Ovary (tissue), 9 donors: ENCODE data around the gene F9. TPM values are rescaled to one million over a fixed set of nuclear protein-coding genes. Genes with fewer than 3 reads are reported as not detected.

Experiments
- DNase-seq, 5 donors: peaks; one replicate each; pipeline ENCODE4 v3.0.0-alpha.2; 2019 to 2020
- H3K27ac ChIP-seq, 2 donors: fragments of 200-600 bp; one replicate each; pipeline versions ENCODE4 v1.5.1 to v1.8.0; 2019 to 2022
- H3K27me3 ChIP-seq: fragments of 200-600 bp; one replicate; pipeline ENCODE4 v1.8.0; 2022
- H3K36me3 ChIP-seq: fragments of 200-600 bp; sonication (generic); one replicate; pipeline ENCODE4 v1.5.1; 2019
- H3K4me1 ChIP-seq: one replicate; pipeline ENCODE4 v1.8.1; 2013; ENCODE audit warnings: mild to moderate bottlenecking, moderate library complexity; ENCODE audit not compliant: insufficient read depth
- H3K4me3 ChIP-seq: fragments of 200-600 bp; sonication (generic); one replicate; pipeline ENCODE4 v1.5.1; 2017
- H3K9me3 ChIP-seq, 2 donors: fragments of 200-600 bp in 1 of 2; sonication (generic) in 1 of 2; one replicate each; pipeline versions ENCODE4 v1.5.1 to v1.8.1; 2013 to 2019; ENCODE audit warnings: mild to moderate bottlenecking in 1 of 2, moderate library complexity in 1 of 2
- EP300 ChIP-seq: sonication (generic); formaldehyde crosslinking; IDR thresholded peaks from one replicate; pipeline ENCODE4 v1.6.1; 2017; ENCODE audit warnings: antibody characterized with exemption
- POLR2A ChIP-seq: fragments of 450-650 bp; IDR thresholded peaks from one replicate; pipeline ENCODE4 v1.6.1; 2017; ENCODE audit warnings: antibody characterized with exemption, mild to moderate bottlenecking, moderate library complexity
- WGBS, 3 donors: extraction: QIAGEN DNeasy Blood & Tissue Kit in 1 of 3; methylation state at CpG; one replicate each; pipeline versions ENCODE4 v1.1.5 to v1.1.7; 2013 to 2017; 5-methylcytosine and 5-hydroxymethylcytosine counted together
- intact Hi-C, 4 donors: fragments of 100-400 bp; cut with DNase I; formaldehyde crosslinking; loops; one replicate each; pipeline versions ENCODE4 v1.11.0 to v1.15.1; 2022 to 2023
- polyA plus RNA-seq, 2 donors: library from polyadenylated mRNA; stranded (reverse); fragments of 200-250 nt in 1 of 2; fragments of 350-450 nt in 1 of 2; fragmentation: Illumina TruSeq in 1 of 2; extraction: RNeasy Lipid Tissue Mini Kit (QIAGEN cat#74804) in 1 of 2; gene quantifications; one replicate each; pipeline ENCODE4 v1.2.3, GENCODE V29; 2013 to 2014
- total RNA-seq, 7 donors: library from RNA; depleted of rRNA in 2 of 7; stranded (reverse); fragments of >200 nt in 2 of 7; fragmentation: NEBNext Ultra II Directional in 3 of 7; extraction: Animal tissue kit (Norgen Biotek cat#: 25700) in 3 of 7; gene quantifications; one replicate each; pipeline versions ENCODE4 v1.1.0 to v1.2.4, GENCODE V29; 2016 to 2023
- TF ChIP-seq, protein P1 (sequence below), 3 donors: fragments of 450-650 bp in 2 of 3; fragments of 200-600 bp in 1 of 3; IDR thresholded peaks; one replicate each; pipeline versions ENCODE4 v1.5.1 to v1.8.0; 2016 to 2022; ENCODE audit warnings: antibody characterized with exemption in 3 of 3, mild to moderate bottlenecking in 1 of 3
- donor health status: DM: no; HTN: no; CAD: no; lungs with moderate emphysema.
- donor health status: DM: no; HTN: no; CAD: no.
- donor health status: Bipolar disorder and iron deficiency.
- donor health status: DM: yes; HTN: yes; CAD: no.
- donor health status: DM: no; HTN: no; CAD: no.
- donor health status: DM: yes; HTN: yes; CAD: no.

F9 gene
- total and polyA plus RNA-seq, 9 donors, result 0.10 to 0.20 TPM; not detected in 7

DNA sequence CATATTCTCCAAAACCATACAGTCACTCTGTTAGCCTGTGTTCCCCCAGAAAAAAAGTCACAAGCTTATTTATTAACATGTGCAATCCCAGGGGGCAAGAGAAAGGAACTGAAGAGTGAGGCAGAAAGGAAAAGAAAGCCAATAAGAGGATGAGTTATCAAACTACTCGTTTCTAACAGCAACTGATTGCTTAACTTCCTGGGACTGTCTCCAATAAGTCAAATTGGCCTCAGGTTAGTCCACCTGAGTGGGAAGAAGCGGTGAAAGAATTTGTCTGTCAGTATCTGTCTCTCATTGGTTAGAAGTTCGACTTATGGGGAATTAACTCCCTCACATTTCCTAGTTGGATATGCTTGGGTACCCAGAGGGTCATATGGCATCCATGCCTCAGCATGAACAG is 14.1 kb downstream of the F9 start:
- Histone ChIP-seq H3K27me3 (no peaks in the 10 kb centered on the region), H3K27ac (no peak overlapping the region), H3K4me1 (no peaks in the 10 kb centered on the region), H3K4me3 (no peak overlapping the region), H3K36me3 (no peaks in the 10 kb centered on the region), H3K9me3 (no peaks in the 10 kb centered on the region)
- DNase-seq, result no peak
- WGBS, 3 donors, result 53 to 66% (median 62%) methylated on average over 3 of the region's 3 CpGs
- intact Hi-C loops, result no loop called here
- TF ChIP-seq, protein P1, sequence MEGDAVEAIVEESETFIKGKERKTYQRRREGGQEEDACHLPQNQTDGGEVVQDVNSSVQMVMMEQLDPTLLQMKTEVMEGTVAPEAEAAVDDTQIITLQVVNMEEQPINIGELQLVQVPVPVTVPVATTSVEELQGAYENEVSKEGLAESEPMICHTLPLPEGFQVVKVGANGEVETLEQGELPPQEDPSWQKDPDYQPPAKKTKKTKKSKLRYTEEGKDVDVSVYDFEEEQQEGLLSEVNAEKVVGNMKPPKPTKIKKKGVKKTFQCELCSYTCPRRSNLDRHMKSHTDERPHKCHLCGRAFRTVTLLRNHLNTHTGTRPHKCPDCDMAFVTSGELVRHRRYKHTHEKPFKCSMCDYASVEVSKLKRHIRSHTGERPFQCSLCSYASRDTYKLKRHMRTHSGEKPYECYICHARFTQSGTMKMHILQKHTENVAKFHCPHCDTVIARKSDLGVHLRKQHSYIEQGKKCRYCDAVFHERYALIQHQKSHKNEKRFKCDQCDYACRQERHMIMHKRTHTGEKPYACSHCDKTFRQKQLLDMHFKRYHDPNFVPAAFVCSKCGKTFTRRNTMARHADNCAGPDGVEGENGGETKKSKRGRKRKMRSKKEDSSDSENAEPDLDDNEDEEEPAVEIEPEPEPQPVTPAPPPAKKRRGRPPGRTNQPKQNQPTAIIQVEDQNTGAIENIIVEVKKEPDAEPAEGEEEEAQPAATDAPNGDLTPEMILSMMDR (IDR thresholded peaks at IDR 0.05), result no peak
- no peak for TF ChIP-seq EP300
- no peak for TF ChIP-seq POLR2A

DNA sequence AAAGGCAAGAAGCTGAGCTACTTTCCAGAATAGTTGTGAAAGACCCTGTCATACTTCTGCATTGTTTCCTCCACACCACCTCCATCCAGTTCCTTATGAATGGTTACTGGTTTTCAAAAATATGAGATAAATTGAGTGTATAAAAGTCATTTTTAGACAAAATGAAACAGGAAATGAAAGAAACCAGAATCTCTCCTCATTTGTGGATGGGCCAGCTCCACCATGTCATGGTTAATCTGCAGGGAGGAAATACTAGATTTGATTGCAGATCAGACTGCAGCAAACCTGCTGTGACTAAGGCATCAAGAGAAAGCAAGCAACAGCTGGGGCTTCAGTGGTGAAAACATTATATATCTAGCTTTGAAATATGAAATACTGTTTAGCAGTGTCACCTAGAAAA is 23.8 kb downstream of the F9 start:
- intact Hi-C loops, result no loop called here
- TF ChIP-seq POLR2A, result no peak
- no peak for TF ChIP-seq EP300
- TF ChIP-seq, protein P1 (IDR thresholded peaks at IDR 0.05), result no peak

DNA sequence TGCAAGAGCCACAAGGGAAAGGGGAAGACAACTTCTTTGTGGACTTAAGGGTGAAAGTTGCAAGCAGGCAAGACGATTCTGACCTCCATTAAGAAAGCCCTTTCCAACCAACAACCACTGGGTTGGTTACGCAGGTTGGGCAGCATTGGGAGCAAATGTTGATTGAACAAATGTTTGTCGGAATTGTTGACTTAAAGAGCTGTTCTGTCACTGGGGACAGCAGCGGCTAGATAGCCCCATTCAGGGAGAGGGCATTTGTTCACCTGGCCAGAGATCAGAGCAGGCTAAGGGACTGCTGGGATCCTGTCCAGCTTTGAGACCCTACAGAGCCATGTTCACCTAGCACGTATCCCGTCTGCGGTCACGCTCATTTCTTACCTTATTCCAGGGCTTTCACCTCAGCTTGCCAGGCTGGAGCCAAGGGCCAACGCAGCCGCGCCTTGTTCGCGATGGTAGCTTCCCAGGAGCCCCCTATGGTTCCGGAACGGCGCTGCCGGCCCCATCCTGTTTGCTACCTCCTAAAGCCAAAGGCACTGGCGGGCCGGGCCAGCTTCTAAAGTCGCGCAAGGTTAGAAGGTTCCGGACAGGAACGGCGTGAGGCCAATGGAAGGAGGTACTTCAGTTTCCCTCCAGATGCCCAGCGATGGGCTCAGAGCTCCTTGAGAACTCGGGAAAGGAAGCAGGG is 24.6 kb downstream of the F9 start:
- no peaks in the 10 kb centered on the region for H3K36me3 ChIP-seq
- intact Hi-C loops, result no loop called here
- no peak overlapping the region for H3K27ac ChIP-seq
- peak in 1 of 5 donors; percentile 12 for DNase-seq
- H3K27me3 ChIP-seq, result no peaks in the 10 kb centered on the region
- H3K9me3 ChIP-seq, result no peaks in the 10 kb centered on the region
- 64 to 81% (median 68%) methylated on average over 26 of the region's 26 CpGs for WGBS, 3 donors
- TF ChIP-seq EP300 (no peak), POLR2A (no peak)
- TF ChIP-seq, protein P1 (IDR thresholded peaks at IDR 0.05), result no peak
- no peak overlapping the region for H3K4me3 ChIP-seq
- H3K4me1 ChIP-seq, result no peaks in the 10 kb centered on the region

More for the DNA sequence above, 23.8 kb downstream of the F9 start:
- DNase-seq, result no peak
- Histone ChIP-seq H3K9me3 (no peaks in the 10 kb centered on the region), H3K4me1 (no peaks in the 10 kb centered on the region), H3K36me3 (no peaks in the 10 kb centered on the region), H3K27ac (no peak overlapping the region), H3K4me3 (no peak overlapping the region), H3K27me3 (no peaks in the 10 kb centered on the region)

DNA sequence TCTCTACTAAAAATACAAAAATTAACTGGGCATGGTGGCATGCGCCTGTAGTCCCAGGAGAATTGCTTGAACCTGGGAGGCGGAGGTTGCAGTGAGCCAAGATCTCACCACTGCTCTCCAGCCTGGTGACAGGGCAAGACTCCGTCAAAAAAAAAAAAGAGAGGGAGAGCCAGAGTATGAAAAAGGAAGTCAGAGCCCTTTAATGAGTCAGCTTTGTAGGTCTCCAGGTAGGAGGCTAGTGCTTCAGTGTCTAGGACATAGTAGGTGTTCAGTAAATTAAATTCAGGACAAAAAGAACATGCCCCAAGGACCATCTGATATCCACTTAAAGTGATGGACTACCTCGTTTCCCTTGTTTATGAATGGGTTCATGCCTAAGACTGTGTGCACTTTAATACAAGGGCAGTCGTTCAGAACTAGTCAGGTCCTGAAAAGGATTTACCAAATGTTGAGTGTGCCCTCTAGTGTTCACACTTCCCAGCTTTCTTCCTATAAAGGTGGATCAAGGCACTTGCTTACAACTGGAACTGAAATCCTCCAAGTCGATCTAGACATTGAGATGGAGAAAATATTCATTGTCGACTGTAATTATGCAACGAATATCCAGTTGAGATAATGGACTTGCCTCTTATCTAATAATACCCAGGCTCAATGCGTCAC is 29.0 kb downstream of the F9 start:
- WGBS, 3 donors, result 27 to 29% (median 27%) methylated on average over 9 of the region's 9 CpGs

More for the DNA sequence above, 29.0 kb downstream of the F9 start:
- TF ChIP-seq EP300 (no peak), POLR2A (no peak)
- TF ChIP-seq, protein P1 (IDR thresholded peaks at IDR 0.05), result no peak
- no peaks in the 10 kb centered on the region for H3K36me3 ChIP-seq
- DNase-seq, result no peak
- H3K27me3 ChIP-seq, result no peaks in the 10 kb centered on the region
- H3K9me3 ChIP-seq, result no peaks in the 10 kb centered on the region
- intact Hi-C loops, result no loop called here
- no peak overlapping the region for H3K4me3 ChIP-seq
- H3K4me1 ChIP-seq, result no peaks in the 10 kb centered on the region
- H3K27ac ChIP-seq, result no peak overlapping the region
